ENCODE data around the gene MZB1. TPM values are rescaled to one million over a fixed set of nuclear protein-coding genes. Genes with fewer than 3 reads are reported as not detected.

The MZB1 gene
- total and polyA plus RNA-seq, 2 of the 13 experiments (the other 11 are each of a cell fraction or from before 2014, with no cell fraction given) = 0.31 to 0.40 TPM

- FAIRE-seq = no peak
- Histone ChIP-seq H4K20me1 (ENCODE audit: insufficient read depth, low read length) (no peaks in the 10 kb centered on the region), H3K79me2 (ENCODE audit: insufficient read depth, low read length) (no peaks in the 10 kb centered on the region), H3K9me3 (ENCODE audit: low read length) (no peaks in the 10 kb centered on the region), H3K27ac (ENCODE audit: extremely low read length, insufficient read depth, low read length) (no peak overlapping the region), H3K4me2 (ENCODE audit: low read depth, low read length) (no peak overlapping the region), H2AFZ (ENCODE audit: low read length) (no peak overlapping the region), H3K4me1 (ENCODE audit: insufficient read depth, low read length) (no peaks in the 10 kb centered on the region), H3K36me3 (replicated peaks in 1 of 2; ENCODE audit: control insufficient read depth in 1 of 2, insufficient read depth in 2 of 2, low read length in 2 of 2) (peaks cover 0 to 3% of the 10 kb centered on the region in 2 experiments; a peak in 1 of 5 replicates), H3K4me3 (replicated peaks in 1 of 3; ENCODE audit: insufficient read depth in 1 of 3, low read depth in 2 of 3, low read length in 3 of 3) (no peak overlapping the region), H3K27me3 (ENCODE audit: control insufficient read depth in 1 of 2, insufficient read depth in 2 of 2, low read length in 2 of 2) (no peaks in the 10 kb centered on the region), H3K9ac (ENCODE audit: insufficient read depth, low read depth, low read length) (no peak overlapping the region)
- no peak for ATAC-seq
- BruUV-seq (replicated peaks) = no TSS peak
- POLR2A ChIA-PET = interaction anchor here (1.3 to 1.7 kb wide), 2 partner anchors 9 to 73 kb away, joined by 4 to 5 read pairs; partner anchors contain the start of gene DNAJC18
- CTCF ChIA-PET (ENCODE audit: low intra/inter-chr PET ratio, low total read pairs) = no interaction called here
- TF ChIP-seq ZMYM3 (CRISPR knock-in tag; IDR thresholded peaks at IDR 0.05) (no peak), TOE1 (CRISPR knock-in tag; IDR thresholded peaks at IDR 0.05) (no peak), ZNF75D (CRISPR knock-in tag; IDR thresholded peaks at IDR 0.05; ENCODE audit: borderline replicate concordance) (no peak), ZNF30 (CRISPR knock-in tag; IDR thresholded peaks at IDR 0.05) (no peak)
- DNase-seq (ENCODE audit: low spot score) = no peak
- in situ Hi-C loops (cut with HindIII; ENCODE audit: extremely low pct_ligation_motif_present, low pct_unique_long_range_greater_than_20kb) (no loop called here), intact Hi-C loops (cut with micrococcal nuclease; ENCODE audit: unreplicated experiment) (loop anchor here (10.0 kb wide), 1 partner anchor 315 kb away; no protein-coding TSS in a partner anchor)
- WGBS (ENCODE audit: low lambda C conversion rate) = 84% methylated on average over 2 of the region's 2 CpGs
Measured at GRCh38 chr5:139430015-139430414, 40.3 kb upstream of the MZB1 start.

- no peaks in the 10 kb centered on the region for H3K9me3 ChIP-seq (ENCODE audit: low read length)
- H3K36me3 ChIP-seq (replicated peaks in 1 of 2; ENCODE audit: control insufficient read depth in 1 of 2, insufficient read depth in 2 of 2, low read length in 2 of 2) = peaks cover 3 to 6% of the 10 kb centered on the region in 2 experiments; a peak in 2 of 5 replicates
- no peak overlapping the region for H2AFZ ChIP-seq (ENCODE audit: low read length)
- no peaks in the 10 kb centered on the region for H3K27me3 ChIP-seq (ENCODE audit: control insufficient read depth in 1 of 2, insufficient read depth in 2 of 2, low read length in 2 of 2)
- H3K9ac ChIP-seq (ENCODE audit: insufficient read depth, low read depth, low read length) = no peak overlapping the region
- no TSS peak for BruUV-seq (replicated peaks)
- DNase-seq (ENCODE audit: low spot score) = no peak
- in situ Hi-C loops (cut with HindIII; ENCODE audit: extremely low pct_ligation_motif_present, low pct_unique_long_range_greater_than_20kb) = no loop called here
- H3K79me2 ChIP-seq (ENCODE audit: insufficient read depth, low read length) = no peaks in the 10 kb centered on the region
- H3K4me1 ChIP-seq (ENCODE audit: insufficient read depth, low read length) = no peaks in the 10 kb centered on the region
- H4K20me1 ChIP-seq (ENCODE audit: insufficient read depth, low read length) = no peaks in the 10 kb centered on the region
- FAIRE-seq = no peak
- intact Hi-C loops (cut with micrococcal nuclease; ENCODE audit: unreplicated experiment) = no loop called here
- H3K4me3 ChIP-seq (replicated peaks in 1 of 3; ENCODE audit: insufficient read depth in 1 of 3, low read depth in 2 of 3, low read length in 3 of 3) = no peak overlapping the region
- ChIA-PET CTCF (ENCODE audit: low intra/inter-chr PET ratio, low total read pairs) (no interaction called here), POLR2A (no interaction called here)
- no peak overlapping the region for H3K27ac ChIP-seq (ENCODE audit: extremely low read length, insufficient read depth, low read length)
- 80% methylated on average over 8 of the region's 8 CpGs for WGBS (ENCODE audit: low lambda C conversion rate)
- no peak for ATAC-seq
- H3K4me2 ChIP-seq (ENCODE audit: low read depth, low read length) = no peak overlapping the region
- TF ChIP-seq ZNF274 (CRISPR knock-in tag; IDR thresholded peaks at IDR 0.05) (no peak), REL (CRISPR knock-in tag; conservative IDR thresholded peaks at IDR 0.05) (no peak), NFE2 (CRISPR knock-in tag; IDR thresholded peaks at IDR 0.05) (no peak), CREB3 (CRISPR knock-in tag; IDR thresholded peaks at IDR 0.05) (no peak), SMAD3 (CRISPR knock-in tag; IDR thresholded peaks at IDR 0.05) (no peak), ZBTB3 (CRISPR knock-in tag; IDR thresholded peaks at IDR 0.05; ENCODE audit: borderline replicate concordance, low read depth) (no peak), MAFF (IDR thresholded peaks at IDR 0.05; ENCODE audit: low read depth, low read length) (no peak), ZNF644 (CRISPR knock-in tag; IDR thresholded peaks at IDR 0.05; ENCODE audit: low read depth) (no peak), CREB1 (IDR thresholded peaks at IDR 0.05) (no peak), CREB1 (CRISPR knock-in tag; IDR thresholded peaks at IDR 0.05) (no peak), SSRP1 (CRISPR knock-in tag; IDR thresholded peaks at IDR 0.05) (no peak), ZIK1 (CRISPR knock-in tag; IDR thresholded peaks at IDR 0.05; ENCODE audit: borderline replicate concordance, low read depth) (no peak), ZFP37 (CRISPR knock-in tag; IDR thresholded peaks at IDR 0.05; ENCODE audit: borderline replicate concordance) (no peak), KDM3A (CRISPR knock-in tag; IDR thresholded peaks at IDR 0.05; ENCODE audit: low read depth) (no peak), NFYC (CRISPR knock-in tag; IDR thresholded peaks at IDR 0.05) (no peak), NR2F1 (CRISPR knock-in tag; IDR thresholded peaks at IDR 0.05) (no peak), IRF2 (CRISPR knock-in tag; IDR thresholded peaks at IDR 0.05) (no peak)
Measured at GRCh38 chr5:139426203-139426885, 36.6 kb upstream of the MZB1 start.
